NCI-H2171 treated with DMSO at 0.1 percent for 48 hours (cell line): Measurements from ENCODE around the gene ERICH2.
A peak's percentile ranks its signal among the peaks of the same experiment; 100 is the strongest.

Experiments
- DNase-seq: peaks from one replicate; lab custom pipeline; 2025; lab: John Stamatoyannopoulos, UW

The ERICH2 gene

GRCh38 chr2:170763232-170763631, 6.9 kb upstream of the ERICH2 start:
- no peak for DNase-seq

DNA sequence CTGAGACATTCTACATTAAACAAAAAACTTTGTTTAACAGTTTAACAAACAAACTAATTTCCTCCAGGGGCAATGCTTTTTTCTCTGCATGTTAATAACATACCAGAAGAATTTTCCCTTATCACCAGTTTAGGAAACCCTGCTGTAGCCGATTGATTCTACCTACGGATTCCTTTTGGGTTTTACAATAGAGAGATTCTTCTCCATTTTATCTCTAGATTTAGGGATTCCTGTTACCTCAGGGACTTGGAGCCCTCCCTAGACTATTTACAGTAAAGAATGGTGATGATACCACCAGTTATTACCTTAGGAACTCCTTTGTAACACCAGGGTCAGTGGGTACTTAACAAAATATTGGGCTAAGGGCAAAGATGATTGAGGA, 5.3 kb upstream of the ERICH2 start:
- DNase-seq = no peak

DNA sequence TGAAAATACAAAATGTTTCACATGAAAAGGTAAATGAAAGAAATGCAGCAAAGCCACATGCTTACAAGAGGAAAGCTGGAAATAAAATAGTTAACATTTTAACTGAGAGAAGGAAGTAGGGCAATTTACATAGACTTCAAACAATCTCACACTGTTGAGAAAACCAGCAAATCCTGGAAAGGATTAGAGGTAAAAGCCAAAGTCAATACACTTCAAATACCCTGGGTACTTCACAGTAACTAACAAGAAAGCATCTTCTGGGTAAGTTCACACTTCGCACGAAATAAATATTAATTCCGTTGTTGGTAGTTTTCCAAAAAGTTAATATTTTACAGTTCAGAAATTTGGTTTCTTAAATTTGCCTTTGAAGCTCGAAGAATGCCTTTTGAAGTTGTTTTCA, 3.5 kb upstream of the ERICH2 start:
- DNase-seq = no peak

DNA sequence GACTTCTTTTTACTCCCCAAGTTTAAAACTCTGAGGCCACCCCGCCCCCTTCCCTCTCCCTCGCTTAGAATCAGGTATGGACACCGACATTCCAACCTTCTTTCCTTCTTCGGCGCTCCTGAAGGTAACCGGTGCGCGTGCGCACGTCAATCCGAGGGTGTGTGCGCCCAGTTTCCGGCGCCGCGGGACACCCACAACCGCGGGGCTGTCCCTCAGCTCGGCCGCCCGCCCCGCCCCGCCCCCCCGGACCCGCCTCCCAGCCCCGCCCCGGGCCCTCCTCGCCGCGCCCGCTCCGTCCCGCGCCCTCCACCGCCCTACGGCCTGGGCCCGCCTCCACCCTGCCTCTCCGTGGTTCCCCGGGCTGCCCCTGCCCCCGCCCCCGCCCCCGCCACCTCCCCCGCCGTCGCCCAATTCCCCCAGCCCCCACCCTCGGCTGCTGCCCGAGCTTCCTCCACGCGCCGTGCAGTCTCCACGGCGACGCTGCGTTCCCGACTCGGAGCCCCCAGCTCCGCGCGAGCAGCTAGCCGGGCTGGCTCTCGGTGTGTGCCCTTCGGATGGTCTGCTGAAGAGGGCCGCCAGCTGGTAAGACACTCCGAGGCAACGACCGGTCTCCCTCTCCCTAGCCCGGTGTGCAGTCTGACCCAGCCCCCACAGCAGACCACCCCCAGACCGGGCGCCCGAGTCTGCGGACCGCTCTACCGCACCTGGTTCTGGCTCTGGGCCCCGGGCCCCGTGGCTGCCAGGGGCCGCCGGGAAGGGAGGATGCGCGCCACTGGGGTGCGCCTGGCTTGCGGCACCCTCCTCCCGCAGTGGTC, 635 bp downstream of the ERICH2 start:
- DNase-seq = peak; percentile 88

DNA sequence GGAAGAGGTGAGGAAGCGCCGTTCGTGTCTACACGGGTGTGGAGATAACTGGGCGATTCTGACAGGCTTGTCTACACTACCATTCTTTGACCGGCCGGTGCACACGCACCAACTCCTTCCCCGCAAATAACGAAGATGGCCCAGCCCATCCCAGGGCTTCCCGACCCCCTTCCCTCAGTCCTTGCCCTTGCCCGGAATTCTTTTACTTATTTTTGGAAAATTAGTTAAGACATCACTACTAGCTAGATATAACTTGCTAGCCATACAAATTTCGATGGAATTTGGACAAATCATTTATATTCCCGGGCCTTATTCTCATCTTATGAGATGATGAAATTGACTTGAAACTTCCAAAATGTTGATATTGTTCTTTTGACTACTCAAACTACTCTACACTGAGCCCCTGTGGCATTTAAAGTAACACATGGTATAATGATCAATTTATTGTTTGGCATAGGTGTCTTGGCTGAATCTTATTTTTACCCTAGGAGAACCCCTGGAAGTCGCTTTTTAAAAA, 1.3 kb downstream of the ERICH2 start:
- no peak for DNase-seq

- no peak for DNase-seq
Observed at GRCh38 chr2:170772295-170772694, 2.1 kb downstream of the ERICH2 start.

DNA sequence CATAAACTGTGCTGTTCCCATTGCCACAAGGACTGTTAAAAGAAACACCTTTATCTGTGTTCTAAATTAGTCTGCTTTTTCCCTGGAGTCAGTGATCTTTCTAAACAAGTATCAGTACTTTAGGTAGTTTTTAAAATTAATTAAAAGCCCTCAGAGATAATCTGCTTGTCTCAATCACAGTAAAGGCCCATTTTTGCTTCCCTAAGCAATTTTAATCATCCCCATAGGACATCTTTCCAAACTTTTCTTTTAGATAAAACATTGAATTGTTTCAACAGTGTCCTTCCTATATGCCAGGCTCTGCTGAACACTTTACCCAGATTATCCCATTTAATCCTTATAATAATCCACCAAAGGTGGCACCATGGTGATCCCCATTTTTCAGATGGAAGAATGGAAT, 3.9 kb downstream of the ERICH2 start:
- no peak for DNase-seq

DNA sequence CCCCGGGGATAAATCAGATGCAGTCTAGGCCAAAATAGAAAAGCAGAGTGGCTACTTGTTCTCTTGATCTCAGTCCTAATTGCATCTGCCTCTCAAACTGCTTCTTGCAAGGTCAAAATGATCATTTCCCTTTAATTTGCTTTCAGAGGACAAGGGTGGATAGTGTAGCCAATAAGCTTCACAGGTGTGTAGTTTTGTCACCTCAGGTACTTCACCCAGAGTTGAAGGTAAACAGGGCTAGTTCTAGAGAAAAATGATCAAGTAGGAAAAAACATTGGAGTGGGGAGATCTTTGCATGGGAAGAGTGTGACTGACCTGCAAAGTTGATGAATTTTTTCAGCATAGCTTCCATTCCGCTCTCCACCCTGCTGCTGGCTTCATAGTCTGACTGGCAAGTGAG, 8.7 kb downstream of the ERICH2 start:
- no peak for DNase-seq

DNA sequence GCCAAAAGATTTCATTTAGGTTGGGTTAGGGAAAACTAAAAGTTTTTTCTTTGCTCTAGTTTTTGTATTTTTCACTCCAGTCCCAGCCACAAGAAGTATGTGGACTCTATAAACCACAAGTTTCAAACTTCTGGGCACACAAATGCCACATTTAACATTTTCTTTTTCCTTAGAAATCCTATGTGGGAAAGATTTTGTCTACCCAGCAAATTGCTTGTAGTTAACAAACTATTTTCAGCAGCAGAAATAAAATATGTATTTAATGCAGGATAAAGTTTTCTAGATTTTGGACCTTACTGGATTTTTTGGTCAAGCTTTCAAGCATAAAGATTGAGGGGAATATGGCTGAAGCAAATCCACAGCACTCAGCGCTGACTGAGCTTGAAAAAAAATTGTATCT, 9.1 kb downstream of the ERICH2 start:
- DNase-seq = no peak

DNA sequence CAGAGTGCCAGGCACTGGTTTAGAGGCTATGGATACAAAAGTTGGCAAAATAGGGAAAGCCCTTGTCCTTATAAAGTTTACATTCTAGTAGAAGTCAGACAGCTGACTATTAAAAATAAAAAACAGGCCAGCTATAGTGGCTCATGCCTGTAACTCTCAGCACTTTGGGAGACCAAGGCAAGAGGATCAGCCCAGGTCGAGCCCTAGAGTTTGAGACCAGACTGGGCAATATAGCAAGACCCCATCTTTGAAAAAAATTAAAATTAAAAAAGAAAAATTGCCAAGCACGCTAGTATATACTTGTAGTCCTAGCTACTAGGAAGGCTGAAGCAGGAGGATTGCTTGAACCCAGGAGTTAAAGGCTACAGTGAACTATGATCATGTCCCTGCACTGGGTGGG, 12.5 kb downstream of the ERICH2 start:
- no peak for DNase-seq

GRCh38 chr2:170783549-170783948, 13.4 kb downstream of the ERICH2 start:
- no peak for DNase-seq

DNA sequence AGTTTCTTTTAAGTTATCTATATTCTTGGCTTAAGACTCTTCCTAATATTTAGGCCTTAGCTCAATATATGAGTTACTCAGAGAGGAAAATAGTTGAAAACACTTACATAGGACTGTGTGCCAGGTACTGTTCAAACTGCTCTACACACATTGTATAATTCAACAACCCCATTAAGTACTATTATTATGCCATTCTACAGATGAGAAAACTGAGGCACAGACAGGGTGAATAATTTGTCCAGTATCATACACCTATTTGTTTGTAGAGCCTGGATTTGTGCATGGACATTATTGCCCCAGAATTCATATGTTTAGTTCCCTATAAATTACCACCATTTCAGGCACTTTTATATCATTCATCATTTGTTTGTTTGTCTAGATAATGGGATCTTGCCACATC, 28.8 kb downstream of the ERICH2 start:
- DNase-seq = no peak

DNA sequence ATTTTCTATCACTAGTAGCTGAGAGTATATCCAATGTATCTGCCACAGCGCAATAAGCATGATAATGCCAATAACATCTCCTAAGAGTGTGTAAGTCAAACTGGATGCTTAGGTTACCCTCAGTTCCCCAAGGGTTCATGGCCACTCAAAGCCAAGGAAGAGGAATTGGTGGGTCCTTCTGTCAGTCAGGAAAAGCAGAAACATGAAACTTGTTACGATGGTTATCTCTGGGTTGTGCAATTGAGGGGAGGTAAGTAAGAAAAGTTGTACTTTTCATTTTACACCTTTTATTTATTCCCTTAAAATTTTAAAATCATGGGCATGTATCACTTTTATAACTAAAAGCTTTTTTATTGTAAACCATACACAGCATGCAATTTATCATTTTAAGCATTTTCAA, 36.4 kb downstream of the ERICH2 start:
- no peak for DNase-seq

GRCh38 chr2:170812710-170813600, 42.8 kb downstream of the ERICH2 start:
- DNase-seq = peak; percentile 87

GRCh38 chr2:170813611-170814532, 43.7 kb downstream of the ERICH2 start:
- DNase-seq = no peak

DNA sequence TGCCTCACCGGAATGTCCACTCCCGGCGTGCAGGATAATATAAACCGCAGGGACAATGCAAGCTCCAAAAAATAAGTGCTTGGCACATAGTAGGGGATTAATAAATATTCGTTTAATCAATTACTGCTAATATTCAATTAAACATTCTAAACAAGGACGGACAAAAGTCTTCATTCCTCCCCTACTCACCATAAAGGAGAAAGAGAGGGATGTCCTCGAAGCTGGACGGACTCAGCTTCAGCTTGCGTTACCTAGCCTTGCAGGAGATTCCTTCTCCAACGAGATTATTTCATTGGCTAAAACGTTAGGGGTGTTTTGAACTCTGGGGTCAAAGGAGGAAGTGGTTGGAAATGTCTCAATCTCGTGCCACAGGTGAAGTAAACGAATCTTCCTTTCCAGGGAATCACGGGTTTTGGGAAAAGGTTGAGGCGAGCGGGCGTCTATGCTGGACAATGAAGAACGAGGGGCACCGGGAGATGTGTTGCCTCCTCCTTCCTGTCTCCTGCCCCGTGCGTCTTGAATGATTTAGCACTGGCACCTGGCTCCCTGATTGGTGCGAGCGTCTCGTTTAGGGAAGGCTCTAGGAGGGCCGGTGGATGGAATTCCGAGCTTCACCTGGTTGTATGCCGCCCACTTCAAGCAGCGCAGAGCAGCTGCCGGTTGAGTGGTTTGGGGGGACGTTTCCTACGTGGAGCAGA, 44.5 kb downstream of the ERICH2 start:
- DNase-seq = no peak

DNA sequence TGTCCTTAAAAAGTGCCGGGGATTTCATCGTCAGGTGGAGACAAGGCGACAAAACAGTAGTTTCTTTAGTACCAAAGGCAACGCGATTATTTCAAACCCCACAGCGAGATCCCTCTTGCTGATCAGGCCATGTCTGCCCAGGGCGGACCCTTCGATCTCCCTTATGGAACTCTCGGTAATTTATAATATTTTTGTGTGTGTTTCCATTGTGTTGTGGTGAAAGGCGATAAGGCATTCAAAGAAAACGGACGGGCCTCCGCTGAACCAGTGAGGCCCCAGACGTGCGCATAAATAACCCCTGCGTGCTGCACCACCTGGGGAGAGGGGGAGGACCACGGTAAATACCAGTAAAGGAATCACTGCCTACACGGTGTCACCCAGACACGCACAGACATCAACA, 45.1 kb downstream of the ERICH2 start:
- DNase-seq = no peak

GRCh38 chr2:170815746-170816503, 45.7 kb downstream of the ERICH2 start:
- DNase-seq = peak; percentile 85

DNA sequence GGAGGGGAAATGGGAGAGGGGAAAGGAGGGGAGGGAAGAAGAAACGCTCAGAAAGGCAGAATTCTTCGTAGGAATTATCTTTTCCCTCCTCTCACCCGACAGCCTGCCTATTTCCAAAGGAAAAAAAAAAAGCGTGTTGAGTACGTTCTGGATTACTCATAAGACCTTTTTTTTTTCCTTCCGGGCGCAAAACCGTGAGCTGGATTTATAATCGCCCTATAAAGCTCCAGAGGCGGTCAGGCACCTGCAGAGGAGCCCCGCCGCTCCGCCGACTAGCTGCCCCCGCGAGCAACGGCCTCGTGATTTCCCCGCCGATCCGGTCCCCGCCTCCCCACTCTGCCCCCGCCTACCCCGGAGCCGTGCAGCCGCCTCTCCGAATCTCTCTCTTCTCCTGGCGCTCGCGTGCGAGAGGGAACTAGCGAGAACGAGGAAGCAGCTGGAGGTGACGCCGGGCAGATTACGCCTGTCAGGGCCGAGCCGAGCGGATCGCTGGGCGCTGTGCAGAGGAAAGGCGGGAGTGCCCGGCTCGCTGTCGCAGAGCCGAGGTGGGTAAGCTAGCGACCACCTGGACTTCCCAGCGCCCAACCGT, 46.4 kb downstream of the ERICH2 start, which contains the start of gene GAD1:
Gene GAD1 (plus strand): TSS at position 384 of the 589 bp plus-strand sequence. CDS start 1,705 bp downstream, outside the sequence.
- DNase-seq = peak; percentile 89
